HG02610 (cell line): ENCODE results near the gene UNC5A.

Experiments
- ATAC-seq: cut with Tn5 transposase; IDR thresholded peaks from one replicate; pipeline ENCODE4 v1.9.1; 2021; ENCODE audit warnings: mild to moderate bottlenecking, moderate library complexity; ENCODE audit not compliant: unreplicated experiment

Gene UNC5A

GRCh38 chr5:176844281-176844680 lies 33.9 kb downstream of the UNC5A start:
- no peak for ATAC-seq

DNA sequence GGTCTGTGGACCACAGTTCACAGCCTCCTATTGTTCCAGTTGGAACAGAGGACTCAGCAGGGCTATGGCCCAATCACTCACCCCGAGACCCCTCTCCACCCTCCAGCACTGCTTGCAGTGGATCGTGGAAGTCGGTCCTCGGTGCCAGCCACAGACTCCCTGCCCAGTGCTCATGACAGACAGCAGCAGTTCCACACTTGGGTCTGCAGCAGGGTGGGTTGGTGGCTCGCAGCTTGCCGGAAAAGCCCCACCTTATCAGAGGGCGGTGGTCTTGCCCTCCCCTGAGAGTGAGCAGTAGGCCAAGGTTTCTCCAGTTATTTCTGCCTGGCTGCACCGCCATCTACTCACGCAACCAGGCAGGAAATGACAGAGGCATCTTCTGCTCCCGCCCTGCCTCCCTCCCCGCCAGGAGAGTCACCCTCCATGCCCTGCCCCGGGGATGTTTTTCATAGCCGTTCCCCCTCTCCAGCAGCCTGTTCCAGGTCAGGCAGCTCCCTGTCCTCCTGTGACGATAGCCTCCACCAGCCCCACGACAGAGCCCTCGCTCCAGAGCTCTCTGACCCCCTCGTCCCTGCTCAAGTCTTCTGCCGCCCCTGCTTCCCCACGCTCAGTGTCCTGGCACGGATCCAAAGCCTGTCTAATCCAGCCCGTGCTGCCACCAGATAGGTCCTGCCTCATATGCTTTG lies 34.5 kb downstream of the UNC5A start:
- no peak for ATAC-seq

DNA sequence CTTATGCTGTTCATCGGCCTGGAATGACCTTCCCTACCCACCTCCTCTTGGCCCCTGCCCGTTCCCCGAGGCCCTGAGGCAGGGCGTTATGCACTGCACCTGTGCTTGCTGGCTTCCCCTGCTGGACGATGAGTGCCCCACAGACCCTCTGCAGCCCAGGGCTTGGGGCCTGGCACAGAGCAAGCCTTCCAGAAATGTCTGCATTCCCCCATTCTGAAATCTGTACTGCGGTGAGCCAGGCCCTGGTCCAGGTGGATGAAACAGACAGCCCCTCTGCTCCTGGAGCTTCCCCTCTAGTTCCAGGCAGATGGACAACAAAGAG lies 35.0 kb downstream of the UNC5A start:
- ATAC-seq: no peak

DNA sequence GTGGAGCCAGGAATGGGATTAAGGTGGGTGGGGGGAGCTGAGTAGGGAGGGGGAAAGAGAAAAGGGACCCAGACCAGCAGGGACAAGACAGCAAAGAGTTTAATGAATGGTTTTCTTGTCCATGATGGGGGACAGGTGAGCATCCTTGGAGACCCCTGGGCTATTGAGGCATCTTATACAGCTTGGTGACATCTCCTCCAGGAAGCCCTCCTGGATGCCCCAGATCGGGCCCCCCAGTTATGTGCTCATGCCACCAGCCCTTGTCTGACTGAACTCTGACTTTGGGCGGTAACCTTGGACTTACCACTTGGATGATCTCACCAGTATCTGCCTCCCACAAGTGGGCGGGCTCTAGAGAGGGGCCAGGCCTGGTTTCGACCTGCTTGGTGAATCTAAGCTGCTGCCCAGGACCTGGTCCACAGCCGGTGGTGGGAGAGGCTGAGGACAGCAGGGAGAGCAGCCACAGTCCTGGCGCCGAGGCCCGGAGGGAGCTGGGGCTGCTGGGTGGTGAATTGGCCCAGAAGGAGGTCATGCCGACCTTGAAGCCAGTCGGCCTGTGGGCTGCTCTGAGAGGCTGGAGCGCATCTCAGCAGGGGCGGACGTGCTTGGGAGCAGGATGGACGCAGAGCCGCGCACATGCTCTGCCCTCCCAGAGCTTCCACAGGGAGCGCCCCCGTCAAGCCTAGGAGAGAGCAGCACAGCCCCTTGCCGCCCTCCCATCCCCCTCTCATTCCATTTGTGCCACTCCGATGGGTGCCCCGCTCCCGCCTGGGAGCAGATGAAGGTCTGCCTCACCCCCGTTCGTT lies 36.2 kb downstream of the UNC5A start:
- no peak for ATAC-seq

- no peak for ATAC-seq
These were observed 36.8 kb downstream of the UNC5A start for GRCh38 chr5:176847148-176847547.

DNA sequence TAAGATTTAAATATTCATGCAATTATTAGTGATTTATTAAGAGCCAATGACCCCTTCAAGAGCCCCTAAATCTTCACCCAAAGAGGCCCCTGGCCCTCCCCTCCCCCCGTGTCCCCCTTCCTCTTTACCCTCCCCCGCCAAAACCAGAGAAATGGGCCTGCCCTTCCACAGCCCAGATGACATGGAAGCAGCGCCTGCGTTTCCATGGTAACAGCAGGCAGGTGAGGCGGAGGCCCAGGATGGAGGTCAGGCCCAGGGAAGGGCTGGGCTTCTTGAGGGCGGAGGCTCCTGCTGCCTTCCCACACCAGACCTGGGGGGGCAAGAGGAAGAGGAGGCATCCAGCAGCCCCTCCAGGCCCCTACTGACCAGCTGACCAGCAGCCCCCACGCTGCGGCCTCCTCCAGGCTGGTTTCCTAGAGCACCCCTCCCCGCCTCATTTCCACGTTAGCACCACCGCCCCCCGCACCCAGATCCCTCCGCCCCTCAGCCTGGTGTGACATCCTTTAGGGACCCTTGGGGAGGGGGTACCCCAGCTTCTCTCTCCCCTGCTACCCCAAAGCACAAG lies 37.4 kb downstream of the UNC5A start:
- ATAC-seq: no peak

DNA sequence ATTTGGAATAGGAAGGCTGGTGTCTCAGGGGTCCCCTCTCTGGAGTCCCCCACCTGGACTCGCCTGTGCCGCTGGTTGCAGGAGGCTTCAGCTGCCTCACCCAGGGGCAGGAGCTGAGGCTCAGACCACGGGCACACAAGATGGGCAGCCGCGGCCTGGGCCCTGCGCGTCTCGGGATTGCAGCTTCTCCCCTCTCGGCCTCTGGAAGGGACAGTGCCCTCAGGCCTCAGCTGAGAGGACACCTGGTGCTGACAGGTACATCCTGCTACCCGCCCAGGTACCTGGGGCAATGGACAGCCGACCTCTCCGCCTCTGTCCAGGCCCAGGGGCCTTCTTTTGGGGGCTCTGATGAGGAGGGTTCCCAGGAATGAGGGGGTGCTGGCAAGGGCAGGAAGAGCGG lies 38.3 kb downstream of the UNC5A start:
- ATAC-seq: no peak

GRCh38 chr5:176849611-176850227 lies 39.4 kb downstream of the UNC5A start:
- no peak for ATAC-seq

GRCh38 chr5:176850371-176851245 lies 40.2 kb downstream of the UNC5A start:
- ATAC-seq: no peak

DNA sequence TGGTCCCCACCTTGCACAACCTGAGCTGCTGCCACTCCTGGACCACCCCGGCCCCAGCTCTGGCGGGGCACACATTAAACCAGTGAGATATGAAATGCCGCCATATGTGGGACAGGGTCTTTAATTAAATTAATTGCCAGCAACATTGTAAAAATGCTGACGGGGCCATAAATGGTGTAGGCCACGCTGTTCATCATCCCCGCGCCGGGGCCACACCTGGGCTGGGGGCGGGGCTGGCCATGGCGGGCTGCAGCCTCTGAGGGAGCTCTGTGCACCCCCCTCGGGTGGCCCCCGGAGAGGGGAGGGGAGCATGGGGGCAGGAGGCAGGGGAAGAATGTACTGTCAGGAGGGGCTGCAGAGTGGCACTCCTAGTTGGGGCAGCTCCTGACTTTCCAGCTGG lies 41.0 kb downstream of the UNC5A start:
- ATAC-seq: no peak

DNA sequence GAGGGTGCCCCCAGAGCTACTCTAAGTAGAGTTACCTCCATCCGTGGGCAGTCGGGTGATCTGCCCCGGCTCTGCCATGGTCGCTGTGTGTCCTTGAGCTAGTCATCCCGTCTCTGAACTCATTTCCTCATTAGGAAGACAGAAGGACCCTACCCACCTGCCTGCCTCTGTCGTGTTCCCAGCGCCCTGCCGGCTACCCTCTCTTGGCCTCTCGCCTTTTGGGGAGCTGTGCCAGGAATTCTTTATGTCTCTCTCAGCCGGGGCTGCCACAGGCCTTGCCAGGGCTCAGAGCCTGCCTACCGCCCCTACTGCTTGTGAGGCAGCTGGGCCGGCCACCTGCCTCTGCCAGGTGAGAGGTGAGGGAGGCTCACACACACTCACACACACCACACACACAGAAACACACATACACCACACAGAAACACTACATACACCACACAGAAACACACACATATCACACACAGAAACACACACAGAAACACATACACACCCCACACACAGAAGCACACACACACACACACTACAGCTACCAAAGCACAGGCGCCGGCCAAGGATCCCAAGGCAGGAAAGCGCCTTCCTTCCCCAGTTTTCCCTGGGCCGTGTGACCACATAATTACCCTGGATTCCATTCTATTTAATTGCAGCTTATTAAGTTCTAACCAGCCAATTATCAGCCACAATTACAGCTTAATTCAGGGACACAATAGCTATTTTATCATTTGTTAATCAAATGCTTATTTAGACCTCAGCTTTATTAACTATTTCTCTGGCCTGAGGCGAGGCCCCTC lies 41.7 kb downstream of the UNC5A start:
- ATAC-seq: no peak

DNA sequence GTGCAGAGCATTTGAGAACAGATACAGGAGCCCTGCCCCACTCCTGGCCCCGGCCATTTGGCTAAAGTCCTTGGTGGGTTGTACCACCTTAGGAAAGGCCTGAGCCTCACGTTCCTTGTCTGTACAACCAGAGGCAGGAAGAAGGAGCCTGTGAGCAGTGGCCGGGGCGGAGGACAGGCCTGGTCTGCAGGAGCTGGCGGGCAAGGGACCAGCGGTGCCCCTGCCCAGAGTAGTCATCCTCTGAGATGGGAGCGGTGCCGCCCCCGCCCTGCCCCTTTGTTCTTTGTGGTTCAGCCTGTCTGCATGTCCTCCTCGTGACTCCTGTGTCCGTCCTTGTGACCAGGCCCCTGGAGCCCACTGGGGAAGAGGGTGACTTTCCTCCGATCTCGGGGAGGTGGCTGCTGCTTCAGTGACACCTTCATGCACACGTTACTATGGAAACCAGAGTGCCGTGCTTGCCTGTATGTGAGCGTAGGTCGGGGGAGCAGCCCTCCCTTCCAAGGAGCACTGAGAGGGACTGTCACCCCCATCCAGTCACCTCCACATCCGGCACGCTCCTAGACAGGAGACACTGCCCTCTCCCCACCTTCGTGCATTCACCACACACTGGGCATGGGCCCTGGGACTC lies 42.9 kb downstream of the UNC5A start:
- ATAC-seq: no peak

DNA sequence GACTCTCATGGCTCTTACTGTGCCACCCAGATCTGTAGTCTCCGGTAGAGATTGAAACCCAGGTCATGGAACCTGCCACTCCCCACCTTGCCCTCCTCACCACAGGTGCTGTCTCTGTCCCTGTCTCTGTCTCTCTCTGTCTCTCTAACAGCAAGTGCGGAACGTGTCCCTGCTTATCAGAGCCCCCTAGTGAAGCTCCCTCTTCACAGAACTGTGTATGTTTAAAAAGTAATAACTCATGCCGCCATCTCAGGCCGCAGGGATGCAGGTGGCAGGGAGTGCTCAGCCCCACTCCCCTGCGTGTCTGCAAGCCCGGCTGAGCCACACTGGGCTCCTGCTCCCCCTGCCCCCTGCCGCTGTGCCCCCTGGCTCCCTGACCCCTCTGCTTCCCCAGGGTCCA lies 43.8 kb downstream of the UNC5A start:
- ATAC-seq: no peak

GRCh38 chr5:176855598-176855997 lies 45.2 kb downstream of the UNC5A start:
- ATAC-seq: no peak

GRCh38 chr5:176856746-176857145 lies 46.4 kb downstream of the UNC5A start:
- no peak for ATAC-seq

DNA sequence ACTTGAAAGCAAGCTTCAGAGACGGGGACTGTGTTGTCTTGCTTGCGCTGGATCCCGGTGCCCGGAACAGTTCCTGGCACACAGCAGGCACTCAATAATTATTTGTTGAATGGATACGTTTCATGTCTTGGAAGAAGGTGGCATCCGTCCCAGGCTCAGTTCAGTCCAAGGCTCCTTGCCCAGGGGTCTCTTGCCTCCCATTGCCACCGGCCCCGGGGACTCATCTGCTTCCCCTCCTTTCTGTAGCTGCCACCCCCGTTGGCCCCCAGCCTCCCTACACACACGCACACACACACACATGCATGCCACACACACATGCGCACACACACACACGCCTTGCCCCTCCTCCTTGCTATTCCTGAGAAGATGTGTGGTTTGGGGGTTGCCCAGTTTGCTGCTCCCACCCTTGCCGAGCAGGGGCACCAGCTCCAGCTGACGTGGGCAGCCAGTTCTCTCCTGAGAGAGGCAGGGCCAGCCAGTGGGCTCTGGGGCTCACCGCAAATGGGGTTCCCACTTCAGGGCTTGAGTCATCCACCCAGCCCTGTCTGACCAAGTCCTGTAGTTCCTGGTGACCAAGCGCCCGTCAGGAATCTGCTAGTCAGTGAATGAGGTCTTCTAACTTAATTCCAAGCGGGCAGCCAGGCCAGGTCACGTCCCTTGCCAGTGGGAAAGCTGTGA lies 47.0 kb downstream of the UNC5A start:
- ATAC-seq: no peak

DNA sequence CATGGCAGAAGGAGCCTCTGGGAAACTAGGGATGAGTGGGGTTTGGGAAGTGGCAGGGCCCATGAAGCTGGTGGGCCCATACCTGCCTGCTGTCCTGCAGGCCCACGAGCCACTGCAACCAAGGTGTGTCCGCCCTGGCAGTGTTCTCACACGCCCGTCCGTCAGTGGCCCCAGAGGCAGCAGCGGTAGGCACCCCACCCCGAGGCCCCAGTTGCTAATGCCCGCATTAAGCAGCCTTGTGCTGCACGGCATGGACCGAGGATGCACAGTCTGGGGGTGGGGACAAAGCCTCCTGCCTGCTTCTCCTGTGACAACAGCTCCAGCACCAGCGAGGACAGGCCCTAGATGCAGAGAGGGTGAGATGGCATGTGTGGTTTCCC lies 47.5 kb downstream of the UNC5A start:
- no peak for ATAC-seq

DNA sequence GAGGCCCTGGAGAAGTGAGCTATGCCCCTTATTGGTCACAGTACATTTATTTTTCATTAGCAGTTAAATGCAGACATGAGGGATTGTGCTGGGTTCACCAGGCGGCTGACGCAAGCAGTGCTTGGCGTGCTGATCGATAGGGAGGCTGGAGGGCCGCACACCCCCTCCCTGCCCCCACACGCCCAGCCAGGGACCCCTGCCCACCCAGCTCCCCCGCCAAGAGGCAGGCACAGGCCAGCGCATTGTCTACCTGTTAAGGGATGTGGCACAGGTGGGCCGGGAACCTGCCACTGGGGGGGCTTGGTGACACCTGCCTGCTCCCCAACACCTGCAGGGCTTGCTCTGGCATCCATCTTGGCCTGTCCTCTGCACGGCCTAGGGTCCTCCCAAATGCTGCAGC lies 49.6 kb downstream of the UNC5A start:
- no peak for ATAC-seq

GRCh38 chr5:176860381-176860780 lies 50.0 kb downstream of the UNC5A start:
- no peak for ATAC-seq
